H1 (cell line): Measurements from ENCODE around the gene ELOVL2. TPM values are rescaled to one million over a fixed set of nuclear protein-coding genes. Genes with fewer than 3 reads are reported as not detected.

Experiments
- CTCF ChIA-PET: fragments of 300-600 bp; sonication (Branson Sonifier 250); formaldehyde crosslinking; loops from one replicate; lab custom pipeline; 2021; ENCODE audit not compliant: partially characterized antibody; lab: Charles Lee
- POLR2A ChIA-PET: fragments of 300-600 bp; sonication (Branson Sonifier 250); formaldehyde crosslinking; loops from one replicate; lab custom pipeline; 2021; ENCODE audit warnings: inconsistent platforms; ENCODE audit not compliant: partially characterized antibody; lab: Charles Lee
- DNase-seq, 2 experiments: peaks; one replicate each; pipeline versions ENCODE4 v3.0.0 to v3.0.0-alpha.2; 2010 to 2022; ENCODE audit warnings: low spot score in 2 of 2, low read depth in 1 of 2, mixed read lengths in 1 of 2
- FAIRE-seq: peaks from 2 replicates; lab custom pipeline; 2011; peaks lifted over from hg19 to GRCh38; lab: Jason Lieb, UNC
- H2AFZ ChIP-seq: 2 replicates; pipeline ENCODE4 v1.8.1; 2012; ENCODE audit warnings: low read length, inconsistent platforms
- H2AK5ac ChIP-seq: 2 replicates; pipeline ENCODE4 v1.6.1; 2013; ENCODE audit warnings: low read depth, low read length
- H2BK120ac ChIP-seq: replicated peaks from 2 replicates; pipeline ENCODE3; 2013; ENCODE audit warnings: low read depth, low read length, inconsistent platforms
- H2BK12ac ChIP-seq: 2 replicates; pipeline ENCODE4 v1.6.1; 2013; ENCODE audit warnings: low read depth, low read length
- H2BK15ac ChIP-seq: 2 replicates; pipeline ENCODE4 v1.6.1; 2013; ENCODE audit warnings: low read length
- H2BK20ac ChIP-seq: 2 replicates; pipeline ENCODE4 v1.6.1; 2013; ENCODE audit warnings: low read length
- H2BK5ac ChIP-seq: 2 replicates; pipeline ENCODE4 v1.6.1; 2013; ENCODE audit warnings: low read depth, low read length
- H3K14ac ChIP-seq: 2 replicates; pipeline ENCODE4 v1.6.1; 2013; ENCODE audit warnings: inconsistent platforms; ENCODE audit not compliant: insufficient read length
- H3K18ac ChIP-seq: 2 replicates; pipeline ENCODE4 v1.6.1; 2013; ENCODE audit warnings: low read length; ENCODE audit errors: extremely low read depth
- H3K23ac ChIP-seq: 2 replicates; pipeline ENCODE4 v1.6.1; 2013; ENCODE audit warnings: inconsistent platforms; ENCODE audit not compliant: insufficient read length
- H3K23me2 ChIP-seq: 2 replicates; pipeline ENCODE4 v1.6.1; 2013; ENCODE audit warnings: low read depth, low read length
- H3K27ac ChIP-seq: 2 replicates; pipeline ENCODE4 v1.6.1; 2011; ENCODE audit warnings: low read depth, low read length, inconsistent platforms
- H3K27me3 ChIP-seq, 4 experiments: replicated peaks in 1 of 4; 1 replicate in 1 of 4; 2 replicates in 3 of 4; pipeline versions ENCODE4 v1.6.1 to v1.8.1; 2011 to 2013; ENCODE audit warnings: low read length in 3 of 4, mild to moderate bottlenecking in 3 of 4, inconsistent platforms in 2 of 4, mixed read lengths in 2 of 4, moderate library complexity in 1 of 4; ENCODE audit not compliant: control insufficient read depth in 3 of 4, insufficient read depth in 3 of 4; ENCODE audit errors: extremely low read depth in 1 of 4
- H3K36me3 ChIP-seq, 4 experiments: 2 replicates each; pipeline versions ENCODE4 v1.6.1 to v1.8.1; 2011 to 2013; ENCODE audit warnings: mild to moderate bottlenecking in 4 of 4, low read length in 3 of 4, moderate library complexity in 2 of 4, control low read depth in 1 of 4, inconsistent platforms in 1 of 4; ENCODE audit not compliant: insufficient read depth in 4 of 4, control insufficient read depth in 2 of 4
- H3K4ac ChIP-seq: replicated peaks from 2 replicates; pipeline ENCODE3; 2013; ENCODE audit warnings: low read length, low read depth, mixed read lengths, inconsistent platforms; ENCODE audit not compliant: insufficient read length
- H3K4me1 ChIP-seq, 4 experiments: replicated peaks in 1 of 4; 1 replicate in 1 of 4; 2 replicates in 3 of 4; pipeline versions ENCODE4 v1.6.1 to v1.8.1; 2011 to 2013; ENCODE audit warnings: low read length in 3 of 4, inconsistent platforms in 2 of 4, mixed read lengths in 1 of 4; ENCODE audit not compliant: insufficient read depth in 4 of 4, control insufficient read depth in 3 of 4
- H3K4me2 ChIP-seq, 2 experiments: 2 replicates each; pipeline versions ENCODE4 v1.6.1 to v1.8.1; 2011 to 2013; ENCODE audit warnings: low read depth in 2 of 2, low read length in 2 of 2, control low read depth in 1 of 2, inconsistent platforms in 1 of 2, mild to moderate bottlenecking in 1 of 2; ENCODE audit not compliant: insufficient read depth in 1 of 2
- H3K4me3 ChIP-seq, 4 experiments: fragments of 200-600, 300-600 bp in 1 of 4; sonication (generic), shearing (Covaris generic), sonication (Bioruptor Twin) in 1 of 4; 2 replicates each; pipeline versions ENCODE4 v1.5.1 to v1.8.1; 2011 to 2016; ENCODE audit warnings: low read length in 4 of 4, low read depth in 3 of 4, control low read depth in 2 of 4, inconsistent platforms in 2 of 4, mild to moderate bottlenecking in 2 of 4, mixed read lengths in 1 of 4, moderate library complexity in 1 of 4; ENCODE audit not compliant: insufficient read depth in 2 of 4; ENCODE audit errors: extremely low read depth in 1 of 4
- H3K56ac ChIP-seq: replicated peaks from 2 replicates; pipeline ENCODE3; 2013; ENCODE audit warnings: low read depth, mild to moderate bottlenecking, mixed read lengths, low read length, inconsistent platforms; ENCODE audit not compliant: insufficient read length
- H3K79me1 ChIP-seq: 2 replicates; pipeline ENCODE4 v1.6.1; 2013; ENCODE audit warnings: low read depth, low read length, control low read depth
- H3K79me2 ChIP-seq, 2 experiments: 2 replicates each; pipeline versions ENCODE4 v1.6.1 to v1.8.1; 2012 to 2013; ENCODE audit warnings: low read length in 2 of 2, mild to moderate bottlenecking in 2 of 2, inconsistent platforms in 1 of 2; ENCODE audit not compliant: insufficient read depth in 2 of 2, control insufficient read depth in 1 of 2
- H3K9ac ChIP-seq, 4 experiments: replicated peaks in 1 of 4; 1 replicate in 1 of 4; 2 replicates in 3 of 4; pipeline versions ENCODE4 v1.6.1 to v1.8.1; 2011 to 2013; ENCODE audit warnings: low read depth in 3 of 4, low read length in 3 of 4, control low read depth in 2 of 4, mild to moderate bottlenecking in 2 of 4, moderate library complexity in 2 of 4, inconsistent platforms in 1 of 4; ENCODE audit errors: extremely low read depth in 1 of 4
- H3K9me3 ChIP-seq, 2 experiments: 2 replicates each; pipeline versions ENCODE4 v1.6.1 to v1.8.1; 2012 to 2013; ENCODE audit warnings: mild to moderate bottlenecking in 2 of 2, moderate library complexity in 2 of 2, control low read depth in 1 of 2, inconsistent platforms in 1 of 2, low read depth in 1 of 2, low read length in 1 of 2, mixed read lengths in 1 of 2; ENCODE audit not compliant: insufficient read depth in 2 of 2
- H4K20me1 ChIP-seq, 2 experiments: replicated peaks in 1 of 2; 2 replicates each; pipeline versions ENCODE3 to v1.8.1; 2011 to 2013; ENCODE audit warnings: inconsistent platforms in 2 of 2, low read length in 2 of 2, mild to moderate bottlenecking in 1 of 2; ENCODE audit not compliant: insufficient read depth in 2 of 2, control insufficient read depth in 1 of 2
- H4K5ac ChIP-seq: 2 replicates; pipeline ENCODE4 v1.6.1; 2013; ENCODE audit warnings: low read length, low read depth, mixed read lengths, inconsistent platforms; ENCODE audit not compliant: insufficient read length
- H4K8ac ChIP-seq: 2 replicates; pipeline ENCODE4 v1.8.0; 2013; ENCODE audit warnings: mild to moderate bottlenecking, moderate library complexity, low read length, inconsistent platforms; ENCODE audit not compliant: insufficient read depth; ENCODE audit errors: extremely low read depth
- H4K91ac ChIP-seq: replicated peaks from 2 replicates; pipeline ENCODE3; 2013; ENCODE audit warnings: low read length, mixed read lengths, inconsistent platforms; ENCODE audit not compliant: insufficient read length
- BACH1 ChIP-seq: IDR thresholded peaks from 2 replicates; pipeline ENCODE4 v1.6.1; 2012; ENCODE audit warnings: low read length, improper control_type of control experiment
- HDAC6 ChIP-seq: IDR thresholded peaks from one replicate; pipeline ENCODE4 v1.7.1; 2012; ENCODE audit warnings: low read depth, mild to moderate bottlenecking, inconsistent platforms, low read length, moderate library complexity
- JUN ChIP-seq: IDR thresholded peaks from 2 replicates; pipeline ENCODE4 v1.6.1; 2011; ENCODE audit warnings: low read depth, mild to moderate bottlenecking, improper control_type of control experiment, low read length
- JUND ChIP-seq: IDR thresholded peaks from 2 replicates; pipeline ENCODE4 v1.6.1; 2011; ENCODE audit warnings: mild to moderate bottlenecking, improper control_type of control experiment, low read length
- RAD21 ChIP-seq, 2 experiments: IDR thresholded peaks in 1 of 2; conservative IDR thresholded peaks in 1 of 2; 2 replicates each; pipeline ENCODE4 v1.6.1; 2011; ENCODE audit warnings: low read depth in 2 of 2, low read length in 2 of 2, improper control_type of control experiment in 1 of 2, inconsistent platforms in 1 of 2, mild to moderate bottlenecking in 1 of 2, moderate library complexity in 1 of 2
- SP1 ChIP-seq: IDR thresholded peaks from 2 replicates; pipeline ENCODE4 v1.6.1; 2011; ENCODE audit warnings: low read depth, low read length
- TBP ChIP-seq: IDR thresholded peaks from 2 replicates; pipeline ENCODE4 v1.6.1; 2011; ENCODE audit warnings: low read depth, low read length, improper control_type of control experiment
- WGBS, 2 experiments: shearing (Covaris generic) in 1 of 2; methylation state at CpG; one replicate each; pipeline versions ENCODE4 v1.1.6 to v1.1.7; 2013 to 2015; ENCODE audit warnings: low lambda C conversion rate in 2 of 2, mixed read lengths in 2 of 2, inconsistent platforms in 1 of 2, low coverage in 1 of 2, missing lambda C conversion rate in 1 of 2; ENCODE audit not compliant: insufficient replicate concordance in 2 of 2, insufficient coverage in 1 of 2, insufficient read length in 1 of 2; ENCODE audit errors: extremely low coverage in 1 of 2, missing lambda C conversion rate in 1 of 2; 5-methylcytosine and 5-hydroxymethylcytosine counted together
- polyA plus RNA-seq, 7 experiments: library from polyadenylated mRNA; depleted of rRNA in 3 of 7; stranded (reverse) in 5 of 7; unstranded in 2 of 7; fragments of >200 nt in 5 of 7; fragments of 200-250 nt in 2 of 7; gene quantifications; 1 replicate in 5 of 7; 2 replicates in 1 of 7; 4 replicates in 1 of 7; pipeline versions ENCODE4 v1.2.1 to v1.2.3, GENCODE V29; 2011 to 2013; ENCODE audit warnings: missing spikeins in 2 of 7, mixed read lengths in 2 of 7
- total RNA-seq: library from RNA; stranded (reverse); fragmentation: NEBNext Ultra II Directional; extraction: Animal tissue kit (Norgen Biotek cat#: 25700); gene quantifications from 2 replicates; pipeline ENCODE4 v1.2.1, GENCODE V29; 2021

ELOVL2 gene
- total and polyA plus RNA-seq, 2 of the 8 experiments (the other 6 are each of a cell fraction or from before 2014, with no cell fraction given), result 0.42 to 0.89 TPM

DNA sequence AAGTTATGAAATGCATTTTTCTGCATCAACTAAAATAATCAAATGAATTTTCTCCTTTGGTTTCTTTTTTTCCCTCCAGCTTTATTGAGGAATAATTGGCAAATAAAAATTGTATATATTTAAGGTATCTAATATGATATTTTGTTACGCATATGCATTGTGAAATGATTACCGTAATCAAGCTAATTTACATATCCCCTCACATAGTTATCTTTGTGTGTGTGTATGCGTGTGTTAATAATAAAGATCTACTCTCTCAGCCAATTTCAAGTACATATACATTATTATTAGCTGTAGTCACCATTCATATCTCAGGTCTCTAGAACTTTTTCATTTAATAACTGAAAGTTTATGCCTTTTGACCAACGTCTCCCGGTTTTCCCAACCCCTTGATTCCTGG lies 96.1 kb downstream of the ELOVL2 start:
- FAIRE-seq, result no peak
- 92% methylated on average over 5 of the region's 5 CpGs; no CpG with 5 or more reads in 1 of the 2 experiments for WGBS, 2 experiments

More for the DNA sequence above, 96.1 kb downstream of the ELOVL2 start:
- no peak overlapping the region for H4K91ac ChIP-seq
- no peaks in the 10 kb centered on the region for H3K23me2 ChIP-seq
- H3K9me3 ChIP-seq, result no peaks in the 10 kb centered on the region
- H3K4me1 ChIP-seq, result no peaks in the 10 kb centered on the region
- no peaks in the 10 kb centered on the region for H3K27me3 ChIP-seq
- H2BK120ac ChIP-seq, result no peak overlapping the region
- no peak overlapping the region for H3K23ac ChIP-seq
- no peak overlapping the region for H3K56ac ChIP-seq
- H2BK20ac ChIP-seq, result no peak overlapping the region
- no peaks in the 10 kb centered on the region for H4K20me1 ChIP-seq
- no peak overlapping the region for H3K14ac ChIP-seq
- no peak overlapping the region for H3K27ac ChIP-seq
- no peaks in the 10 kb centered on the region for H3K36me3 ChIP-seq
- no peak overlapping the region for H2AK5ac ChIP-seq
- H3K79me1 ChIP-seq, result no peaks in the 10 kb centered on the region
- H3K4me2 ChIP-seq, result no peak overlapping the region
- H2BK15ac ChIP-seq, result no peak overlapping the region
- CTCF ChIA-PET, result interaction anchor here (0.6 kb wide), 1 partner anchor 247 kb away, joined by 3 read pairs; no protein-coding TSS in a partner anchor
- H3K9ac ChIP-seq, result no peak overlapping the region
- H2AFZ ChIP-seq, result no peak overlapping the region
- DNase-seq, result no peak
- no peak overlapping the region for H3K4me3 ChIP-seq
- TF ChIP-seq TBP (no peak), SP1 (no peak), HDAC6 (no peak), BACH1 (no peak), JUN (no peak), RAD21 (IDR thresholded peaks at IDR 0.05 in 1 of 2, conservative IDR thresholded peaks at IDR 0.05 in 1 of 2; ENCODE audit: low read depth in 2 of 2, low read length in 2 of 2) (no peak), JUND (no peak)
- TF ChIP-seq, all 59 proteins: peak for 0
- H2BK5ac ChIP-seq, result no peak overlapping the region
- no peak overlapping the region for H4K5ac ChIP-seq
- no peaks in the 10 kb centered on the region for H3K79me2 ChIP-seq
- H3K18ac ChIP-seq, result no peak overlapping the region
- no peak overlapping the region for H3K4ac ChIP-seq
- H4K8ac ChIP-seq, result no peak overlapping the region
- POLR2A ChIA-PET, result no interaction called here
- no peak overlapping the region for H2BK12ac ChIP-seq
